WTC11 (cell line): Measurements from ENCODE around the gene TANC1. TPM values are rescaled to one million over a fixed set of nuclear protein-coding genes. Genes with fewer than 3 reads are reported as not detected.

ENCODE experiments used
- ATAC-seq: fragments of 200-7000 bp; cut with Tn5 transposase; 2 replicates; pipeline ENCODE4 v1.10.0; 2021; ENCODE audit warnings: mild to moderate bottlenecking, moderate library complexity
- CTCF ChIA-PET: fragments of 300-600 bp; sonication (Branson Sonifier 250); formaldehyde crosslinking; loops from one replicate; lab custom pipeline; 2021; ENCODE audit warnings: antibody characterized with exemption; lab: Charles Lee
- POLR2A ChIA-PET: fragments of 350-600 bp; sonication (Branson Sonifier 250); formaldehyde crosslinking; loops from one replicate; lab custom pipeline; 2021; ENCODE audit warnings: antibody characterized with exemption; lab: Charles Lee
- DNase-seq: peaks from one replicate; pipeline ENCODE4 v3.0.0; 2021; ENCODE audit warnings: low spot score
- H3K27ac Mint-ChIP-seq: 2 replicates; pipeline ENCODE4 v1.8.0; 2021; ENCODE audit warnings: mixed read lengths
- H3K27me3 Mint-ChIP-seq: 2 replicates; pipeline ENCODE4 v1.8.0; 2021; ENCODE audit warnings: low read depth, mild to moderate bottlenecking, moderate library complexity, mixed read lengths
- H3K36me3 Mint-ChIP-seq: 2 replicates; pipeline ENCODE4 v1.8.0; 2021; ENCODE audit warnings: mixed read lengths
- H3K4me1 Mint-ChIP-seq: 2 replicates; pipeline ENCODE4 v1.8.0; 2022; ENCODE audit warnings: mixed read lengths
- H3K4me3 Mint-ChIP-seq: 2 replicates; pipeline ENCODE4 v1.8.0; 2021; ENCODE audit warnings: mild to moderate bottlenecking, moderate library complexity, mixed read lengths
- H3K9me3 Mint-ChIP-seq: 2 replicates; pipeline ENCODE4 v1.8.0; 2021; ENCODE audit warnings: mixed read lengths
- ERG ChIP-seq: fragments of 250-450 bp; sonication (Bioruptor Pico); IDR thresholded peaks from 2 replicates; pipeline ENCODE4 v1.8.0; 2021; ENCODE audit warnings: mild to moderate bottlenecking
- HMGXB4 ChIP-seq: sonication (generic); formaldehyde crosslinking; IDR thresholded peaks from 2 replicates; pipeline ENCODE4 v1.8.1; 2023; ENCODE audit warnings: mild to moderate bottlenecking, moderate library complexity, missing genetic modification reagents
- KAT7 ChIP-seq: sonication (generic); formaldehyde crosslinking; IDR thresholded peaks from 2 replicates; pipeline ENCODE4 v1.8.1; 2023; ENCODE audit warnings: missing genetic modification reagents, mild to moderate bottlenecking, borderline replicate concordance
- NFYB ChIP-seq: sonication (generic); formaldehyde crosslinking; conservative IDR thresholded peaks from 2 replicates; pipeline ENCODE4 v1.8.0; 2022; ENCODE audit warnings: low read depth, missing genetic modification reagents
- NR3C1 ChIP-seq: sonication (generic); formaldehyde crosslinking; conservative IDR thresholded peaks from 2 replicates; pipeline ENCODE4 v1.8.1; 2023; ENCODE audit warnings: low read depth, mild to moderate bottlenecking, missing genetic modification reagents
- SMAD3 ChIP-seq: sonication (generic); formaldehyde crosslinking; IDR thresholded peaks from 2 replicates; pipeline ENCODE4 v1.8.0; 2022; ENCODE audit warnings: missing genetic modification reagents, mild to moderate bottlenecking, borderline replicate concordance
- SMAD4 ChIP-seq: sonication (generic); formaldehyde crosslinking; IDR thresholded peaks from 2 replicates; pipeline ENCODE4 v1.8.0; 2022; ENCODE audit warnings: mild to moderate bottlenecking, missing genetic modification reagents
- SOX15 ChIP-seq: fragments of 250-450 bp; sonication (Bioruptor Pico); IDR thresholded peaks from 2 replicates; pipeline ENCODE4 v1.9.0; 2021; ENCODE audit warnings: mild to moderate bottlenecking
- ZMAT4 ChIP-seq: fragments of 250-450 bp; sonication (Bioruptor Pico); IDR thresholded peaks from 2 replicates; pipeline ENCODE4 v1.9.0; 2021; ENCODE audit warnings: mild to moderate bottlenecking
- ZNF532 ChIP-seq: fragments of 250-450 bp; sonication (Bioruptor Pico); IDR thresholded peaks from 2 replicates; pipeline ENCODE4 v1.9.0; 2021; ENCODE audit warnings: mild to moderate bottlenecking, borderline replicate concordance
- ZNF671 ChIP-seq: fragments of 250-450 bp; sonication (Bioruptor Pico); IDR thresholded peaks from 2 replicates; pipeline ENCODE4 v1.8.0; 2021; ENCODE audit warnings: mild to moderate bottlenecking
- total RNA-seq: library from RNA; stranded (reverse); gene quantifications from 3 replicates; pipeline ENCODE4 v1.2.3, GENCODE V29; 2021
- TF ChIP-seq, protein P1 (sequence below): sonication (generic); formaldehyde crosslinking; IDR thresholded peaks from 2 replicates; pipeline ENCODE4 v1.8.1; 2023; ENCODE audit warnings: mild to moderate bottlenecking, missing genetic modification reagents, borderline replicate concordance
- TF ChIP-seq, protein P2 (sequence below): sonication (generic); formaldehyde crosslinking; IDR thresholded peaks from 2 replicates; pipeline ENCODE4 v1.8.0; 2023; ENCODE audit warnings: missing genetic modification reagents
- TF ChIP-seq, protein P3 (sequence below): sonication (generic); formaldehyde crosslinking; IDR thresholded peaks from 2 replicates; pipeline ENCODE4 v1.8.1; 2022; ENCODE audit warnings: low read depth, mild to moderate bottlenecking, moderate library complexity, missing genetic modification reagents, borderline replicate concordance
- TF ChIP-seq, protein P4 (sequence below): sonication (generic); formaldehyde crosslinking; IDR thresholded peaks from 2 replicates; pipeline ENCODE4 v1.8.1; 2023; ENCODE audit warnings: mild to moderate bottlenecking, missing genetic modification reagents, moderate library complexity
- TF ChIP-seq, protein P5 (sequence below): sonication (generic); formaldehyde crosslinking; IDR thresholded peaks from 2 replicates; pipeline ENCODE4 v1.8.1; 2022; ENCODE audit warnings: low read depth, missing genetic modification reagents, borderline replicate concordance

The TANC1 gene
- total RNA-seq, 1 experiment from 2014 or later = 11.6 TPM

GRCh38 chr2:159154366-159154765, 185.9 kb downstream of the TANC1 start (continued):
- no peak for TF ChIP-seq ERG (CRISPR knock-in tag)
- TF ChIP-seq NR3C1 (CRISPR knock-in tag) = no peak
- no peak for TF ChIP-seq KAT7 (CRISPR knock-in tag)
- no peak for TF ChIP-seq ZNF671 (CRISPR knock-in tag)
- no peak for TF ChIP-seq SMAD4
- no peak for TF ChIP-seq ZNF532 (CRISPR knock-in tag)
- TF ChIP-seq SOX15 (CRISPR knock-in tag) = no peak
- TF ChIP-seq, protein P1, sequence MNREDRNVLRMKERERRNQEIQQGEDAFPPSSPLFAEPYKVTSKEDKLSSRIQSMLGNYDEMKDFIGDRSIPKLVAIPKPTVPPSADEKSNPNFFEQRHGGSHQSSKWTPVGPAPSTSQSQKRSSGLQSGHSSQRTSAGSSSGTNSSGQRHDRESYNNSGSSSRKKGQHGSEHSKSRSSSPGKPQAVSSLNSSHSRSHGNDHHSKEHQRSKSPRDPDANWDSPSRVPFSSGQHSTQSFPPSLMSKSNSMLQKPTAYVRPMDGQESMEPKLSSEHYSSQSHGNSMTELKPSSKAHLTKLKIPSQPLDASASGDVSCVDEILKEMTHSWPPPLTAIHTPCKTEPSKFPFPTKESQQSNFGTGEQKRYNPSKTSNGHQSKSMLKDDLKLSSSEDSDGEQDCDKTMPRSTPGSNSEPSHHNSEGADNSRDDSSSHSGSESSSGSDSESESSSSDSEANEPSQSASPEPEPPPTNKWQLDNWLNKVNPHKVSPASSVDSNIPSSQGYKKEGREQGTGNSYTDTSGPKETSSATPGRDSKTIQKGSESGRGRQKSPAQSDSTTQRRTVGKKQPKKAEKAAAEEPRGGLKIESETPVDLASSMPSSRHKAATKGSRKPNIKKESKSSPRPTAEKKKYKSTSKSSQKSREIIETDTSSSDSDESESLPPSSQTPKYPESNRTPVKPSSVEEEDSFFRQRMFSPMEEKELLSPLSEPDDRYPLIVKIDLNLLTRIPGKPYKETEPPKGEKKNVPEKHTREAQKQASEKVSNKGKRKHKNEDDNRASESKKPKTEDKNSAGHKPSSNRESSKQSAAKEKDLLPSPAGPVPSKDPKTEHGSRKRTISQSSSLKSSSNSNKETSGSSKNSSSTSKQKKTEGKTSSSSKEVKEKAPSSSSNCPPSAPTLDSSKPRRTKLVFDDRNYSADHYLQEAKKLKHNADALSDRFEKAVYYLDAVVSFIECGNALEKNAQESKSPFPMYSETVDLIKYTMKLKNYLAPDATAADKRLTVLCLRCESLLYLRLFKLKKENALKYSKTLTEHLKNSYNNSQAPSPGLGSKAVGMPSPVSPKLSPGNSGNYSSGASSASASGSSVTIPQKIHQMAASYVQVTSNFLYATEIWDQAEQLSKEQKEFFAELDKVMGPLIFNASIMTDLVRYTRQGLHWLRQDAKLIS (CRISPR knock-in tag) = no peak

GRCh38 chr2:159155320-159155719, 186.9 kb downstream of the TANC1 start:
- ATAC-seq (peak; percentile 94), DNase-seq (peak; percentile 48)
- ChIA-PET POLR2A (no interaction called here), CTCF (interaction anchor here (1.1 kb wide), 1 partner anchor 119 kb away, joined by 4 read pairs; no protein-coding TSS in a partner anchor)
- no peak overlapping the region for H3K4me3 Mint-ChIP-seq
- H3K36me3 Mint-ChIP-seq = no peaks in the 10 kb centered on the region
- no peaks in the 10 kb centered on the region for H3K9me3 Mint-ChIP-seq
- H3K4me1 Mint-ChIP-seq = peaks cover 12% of the 10 kb centered on the region
- H3K27ac Mint-ChIP-seq = peak overlapping the region; percentile 69; the same call in 1 of the 2 replicates
- no peaks in the 10 kb centered on the region for H3K27me3 Mint-ChIP-seq
- TF ChIP-seq ZMAT4 (CRISPR knock-in tag) = no peak
- TF ChIP-seq, protein P2, sequence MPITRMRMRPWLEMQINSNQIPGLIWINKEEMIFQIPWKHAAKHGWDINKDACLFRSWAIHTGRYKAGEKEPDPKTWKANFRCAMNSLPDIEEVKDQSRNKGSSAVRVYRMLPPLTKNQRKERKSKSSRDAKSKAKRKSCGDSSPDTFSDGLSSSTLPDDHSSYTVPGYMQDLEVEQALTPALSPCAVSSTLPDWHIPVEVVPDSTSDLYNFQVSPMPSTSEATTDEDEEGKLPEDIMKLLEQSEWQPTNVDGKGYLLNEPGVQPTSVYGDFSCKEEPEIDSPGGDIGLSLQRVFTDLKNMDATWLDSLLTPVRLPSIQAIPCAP (CRISPR knock-in tag) = no peak
- TF ChIP-seq, protein P3, sequence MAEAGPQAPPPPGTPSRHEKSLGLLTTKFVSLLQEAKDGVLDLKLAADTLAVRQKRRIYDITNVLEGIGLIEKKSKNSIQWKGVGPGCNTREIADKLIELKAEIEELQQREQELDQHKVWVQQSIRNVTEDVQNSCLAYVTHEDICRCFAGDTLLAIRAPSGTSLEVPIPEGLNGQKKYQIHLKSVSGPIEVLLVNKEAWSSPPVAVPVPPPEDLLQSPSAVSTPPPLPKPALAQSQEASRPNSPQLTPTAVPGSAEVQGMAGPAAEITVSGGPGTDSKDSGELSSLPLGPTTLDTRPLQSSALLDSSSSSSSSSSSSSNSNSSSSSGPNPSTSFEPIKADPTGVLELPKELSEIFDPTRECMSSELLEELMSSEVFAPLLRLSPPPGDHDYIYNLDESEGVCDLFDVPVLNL = no peak
- no peak for TF ChIP-seq HMGXB4 (CRISPR knock-in tag)
- no peak for TF ChIP-seq SMAD4
- no peak for TF ChIP-seq SMAD3 (CRISPR knock-in tag)
- no peak for TF ChIP-seq NFYB (CRISPR knock-in tag)
- TF ChIP-seq, protein P4, sequence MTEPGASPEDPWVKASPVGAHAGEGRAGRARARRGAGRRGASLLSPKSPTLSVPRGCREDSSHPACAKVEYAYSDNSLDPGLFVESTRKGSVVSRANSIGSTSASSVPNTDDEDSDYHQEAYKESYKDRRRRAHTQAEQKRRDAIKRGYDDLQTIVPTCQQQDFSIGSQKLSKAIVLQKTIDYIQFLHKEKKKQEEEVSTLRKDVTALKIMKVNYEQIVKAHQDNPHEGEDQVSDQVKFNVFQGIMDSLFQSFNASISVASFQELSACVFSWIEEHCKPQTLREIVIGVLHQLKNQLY (CRISPR knock-in tag) = no peak
- TF ChIP-seq, protein P5, sequence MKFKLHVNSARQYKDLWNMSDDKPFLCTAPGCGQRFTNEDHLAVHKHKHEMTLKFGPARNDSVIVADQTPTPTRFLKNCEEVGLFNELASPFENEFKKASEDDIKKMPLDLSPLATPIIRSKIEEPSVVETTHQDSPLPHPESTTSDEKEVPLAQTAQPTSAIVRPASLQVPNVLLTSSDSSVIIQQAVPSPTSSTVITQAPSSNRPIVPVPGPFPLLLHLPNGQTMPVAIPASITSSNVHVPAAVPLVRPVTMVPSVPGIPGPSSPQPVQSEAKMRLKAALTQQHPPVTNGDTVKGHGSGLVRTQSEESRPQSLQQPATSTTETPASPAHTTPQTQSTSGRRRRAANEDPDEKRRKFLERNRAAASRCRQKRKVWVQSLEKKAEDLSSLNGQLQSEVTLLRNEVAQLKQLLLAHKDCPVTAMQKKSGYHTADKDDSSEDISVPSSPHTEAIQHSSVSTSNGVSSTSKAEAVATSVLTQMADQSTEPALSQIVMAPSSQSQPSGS (CRISPR knock-in tag) = no peak
